GM18507 (cell line): ENCODE results near the gene CAMK4.
"Not testable (repeated sequence)": the region's sequence is repeated elsewhere in the genome, so short reads cannot be mapped to it uniquely, and the experiment has no call there.

Experiments
- DNase-seq: peaks from one replicate; pipeline ENCODE4 v3.0.0; 2011; ENCODE audit warnings: low read depth; ENCODE audit not compliant: insufficient read length; ENCODE audit errors: extremely low spot score
- FAIRE-seq: peaks from 2 replicates; lab custom pipeline; 2011; peaks lifted over from hg19 to GRCh38; lab: Jason Lieb, UNC

CAMK4 gene

DNA sequence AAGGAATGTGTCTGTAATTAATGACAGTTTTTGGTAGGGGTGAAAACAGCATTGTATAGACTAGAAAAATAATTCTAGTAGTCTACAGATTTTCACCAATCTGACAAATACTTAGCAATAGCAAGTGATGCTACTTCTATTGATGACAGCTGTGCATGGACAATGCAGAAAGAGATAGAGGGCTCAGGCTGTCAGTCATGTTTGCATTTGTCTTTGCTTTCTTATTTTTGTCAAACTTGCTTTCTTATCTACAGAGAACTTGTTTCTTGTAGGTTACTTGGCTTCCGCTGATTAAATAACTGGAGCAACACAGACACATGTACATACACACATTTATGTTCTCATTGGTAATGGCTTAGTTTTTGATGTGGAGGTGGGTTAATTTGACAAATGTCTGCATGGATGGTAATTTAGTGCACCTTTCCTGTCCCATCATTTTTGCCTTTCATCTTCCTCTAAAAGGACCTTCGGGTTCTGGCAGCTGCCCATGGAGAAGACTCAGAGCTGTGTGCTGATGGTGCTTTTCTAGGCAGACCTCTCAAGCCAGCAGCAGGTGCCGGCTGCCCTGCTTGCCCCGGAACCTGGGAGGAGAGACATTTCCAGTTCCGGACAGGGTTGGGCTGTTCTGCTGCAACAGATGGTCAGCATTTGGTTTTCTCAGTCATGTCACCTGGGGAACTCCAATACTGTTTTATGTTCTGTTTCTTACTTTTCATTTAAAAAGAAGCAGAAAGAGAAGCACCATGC, 28.8 kb downstream of the CAMK4 start:
- FAIRE-seq (peak; percentile 97), DNase-seq (peak; percentile 30)

DNA sequence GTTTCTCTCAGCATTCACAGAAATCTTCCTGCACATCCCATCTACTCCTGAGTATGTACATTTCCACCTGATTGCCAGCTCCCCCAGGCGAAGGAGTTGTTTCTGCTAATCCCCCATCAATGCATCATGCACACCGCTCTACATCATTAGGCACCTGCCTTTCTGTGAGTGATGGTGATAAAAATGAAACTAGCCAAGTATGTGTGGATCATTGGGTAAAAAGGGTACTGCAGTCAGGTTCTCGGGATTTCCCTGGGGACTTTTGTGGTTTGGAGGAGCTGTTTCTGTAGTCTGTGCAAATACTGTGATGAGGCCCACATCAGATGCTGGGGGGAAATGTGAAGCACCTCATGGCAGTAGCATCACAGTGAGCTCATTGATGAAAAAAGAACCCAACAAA, 30.4 kb downstream of the CAMK4 start:
- DNase-seq (peak; percentile 39), FAIRE-seq (peak; percentile 98)

- FAIRE-seq (no peak), DNase-seq (no peak)
Measured at GRCh38 chr5:111255169-111255568, 31.0 kb downstream of the CAMK4 start.

GRCh38 chr5:111256128-111256527, 31.9 kb downstream of the CAMK4 start:
- DNase-seq (no peak), FAIRE-seq (peak; percentile 56)

GRCh38 chr5:111257610-111258009, 33.4 kb downstream of the CAMK4 start:
- DNase-seq, FAIRE-seq: not testable (repeated sequence)

DNA sequence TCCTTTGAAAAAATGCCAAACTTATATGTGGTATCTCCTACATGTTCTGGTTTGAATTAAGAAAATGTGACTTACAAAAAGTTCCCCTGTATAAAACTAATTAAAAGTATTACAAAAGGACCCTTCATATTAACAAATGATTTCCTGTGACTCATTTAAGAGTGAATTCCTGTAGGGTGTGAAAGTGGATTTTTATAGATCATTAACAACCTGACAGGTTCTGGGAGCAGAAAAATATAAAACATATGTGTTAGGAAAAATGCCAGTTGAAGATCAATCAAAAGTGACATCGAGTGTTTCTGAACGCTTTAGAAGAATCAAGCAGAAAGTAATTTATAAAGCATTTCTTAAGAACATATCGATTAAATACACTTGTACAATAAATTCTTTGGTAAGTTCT, 35.5 kb downstream of the CAMK4 start:
- FAIRE-seq (no peak), DNase-seq (no peak)

GRCh38 chr5:111261610-111262009, 37.4 kb downstream of the CAMK4 start:
- no peak for FAIRE-seq
- DNase-seq = no peak

- FAIRE-seq (no peak), DNase-seq (no peak)
Measured at GRCh38 chr5:111262153-111262552, 38.0 kb downstream of the CAMK4 start.

DNA sequence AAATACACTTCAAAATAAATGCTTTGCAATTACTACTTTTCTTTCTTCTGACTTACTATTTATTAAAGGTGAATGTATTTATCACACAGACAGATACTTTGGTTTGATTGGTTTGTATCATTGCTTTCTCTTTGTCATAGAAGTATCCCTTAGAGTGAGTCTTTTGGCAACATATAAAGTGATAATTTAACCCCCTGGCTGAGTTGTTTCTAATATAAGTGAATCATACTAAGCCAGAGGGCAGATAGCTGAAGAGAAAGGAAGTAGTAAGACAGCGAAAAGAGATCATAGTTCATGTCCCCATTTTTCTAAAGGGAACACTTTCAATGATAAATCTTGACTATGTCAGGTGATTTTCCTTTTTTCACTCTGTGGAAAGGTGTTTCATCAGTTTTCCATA, 38.6 kb downstream of the CAMK4 start:
- FAIRE-seq (no peak), DNase-seq (no peak)

DNA sequence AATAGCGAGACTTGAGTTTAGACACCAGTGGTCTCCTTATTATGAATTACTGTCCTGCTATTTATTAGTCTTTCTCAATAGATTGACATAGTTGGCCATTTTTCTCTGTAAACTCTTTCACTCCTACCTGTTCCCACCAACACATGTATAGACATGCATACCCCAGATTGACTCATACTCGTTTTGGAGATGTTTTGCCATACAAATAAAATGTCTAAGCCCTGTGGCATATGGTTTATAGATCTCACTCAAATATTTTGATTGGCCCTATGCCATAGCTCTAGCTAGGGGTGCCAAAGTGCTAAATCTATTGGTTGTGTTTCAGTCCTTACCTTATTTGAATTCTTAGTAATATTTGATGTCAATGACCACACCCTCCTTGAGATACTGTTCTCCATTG, 42.3 kb downstream of the CAMK4 start:
- FAIRE-seq (no peak), DNase-seq (no peak)

- FAIRE-seq (no peak), DNase-seq (no peak)
Measured at GRCh38 chr5:111268300-111268699, 44.1 kb downstream of the CAMK4 start.

DNA sequence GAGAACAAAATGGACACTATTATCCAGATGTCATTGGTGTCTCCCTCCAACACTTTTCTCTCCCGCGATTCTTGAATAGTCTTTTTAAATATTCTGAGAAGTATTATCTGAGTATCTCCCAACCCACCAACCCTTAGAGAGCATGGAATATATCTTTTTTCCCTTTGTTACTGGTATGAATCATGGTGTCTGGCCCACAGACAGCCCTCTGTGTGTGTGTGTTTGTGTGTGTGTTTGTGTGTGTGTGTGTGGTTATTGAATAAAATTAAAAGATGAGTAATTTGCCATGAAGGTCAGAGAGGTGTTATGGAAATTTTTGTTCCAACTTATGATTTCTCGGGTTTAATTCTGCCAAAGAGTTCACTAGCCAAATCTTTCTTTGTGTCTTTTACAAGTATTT, 47.7 kb downstream of the CAMK4 start:
- no peak for FAIRE-seq
- DNase-seq = no peak

DNA sequence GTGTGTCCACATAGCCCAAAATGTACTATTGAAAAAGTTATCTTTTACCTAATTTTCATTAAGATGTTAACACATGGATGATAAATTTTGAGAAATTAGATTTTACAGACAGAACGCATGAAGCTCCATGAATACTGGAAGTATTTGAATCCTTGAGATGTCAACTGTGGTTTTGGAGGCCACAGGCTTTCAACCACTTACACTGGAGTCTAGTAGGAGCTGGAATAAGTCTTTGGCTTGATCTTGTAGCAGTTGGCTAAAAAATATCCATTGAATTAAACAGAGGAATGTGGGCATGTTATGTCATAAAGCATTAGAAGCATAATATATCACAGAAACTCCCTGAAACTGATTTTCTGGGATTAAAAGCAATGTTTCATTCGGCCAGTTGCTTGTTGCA, 52.9 kb downstream of the CAMK4 start:
- no peak for FAIRE-seq
- DNase-seq = no peak

- peak; percentile 29 for DNase-seq
- peak; percentile 81 for FAIRE-seq
Measured at GRCh38 chr5:111278858-111279504, 54.8 kb downstream of the CAMK4 start.

- DNase-seq = no peak
- peak; percentile 76 for FAIRE-seq
Measured at GRCh38 chr5:111280282-111280951, 56.2 kb downstream of the CAMK4 start.

- DNase-seq (no peak), FAIRE-seq (no peak)
Measured at GRCh38 chr5:111282798-111283197, 58.6 kb downstream of the CAMK4 start.

DNA sequence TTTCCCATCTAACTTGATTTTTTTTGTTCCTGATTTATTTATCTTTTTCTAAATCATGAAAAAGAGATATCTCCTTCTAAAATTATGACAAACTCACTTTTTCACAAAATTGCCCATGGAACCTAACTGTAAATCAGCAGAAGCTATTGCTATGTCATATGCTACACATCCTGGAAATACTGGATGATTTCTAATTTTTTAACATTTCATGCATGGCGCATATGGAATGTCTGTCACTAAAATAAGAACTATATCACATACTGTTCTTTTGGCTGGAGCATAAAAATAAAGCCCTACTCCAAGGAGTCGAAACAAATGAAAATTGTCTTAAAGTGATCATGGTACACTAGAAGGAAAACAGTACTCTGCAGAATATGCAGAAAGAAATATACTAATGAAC, 60.6 kb downstream of the CAMK4 start:
- FAIRE-seq = no peak

GRCh38 chr5:111294551-111294950, 70.4 kb downstream of the CAMK4 start:
- DNase-seq (no peak), FAIRE-seq (no peak)

More for the DNA sequence above, 60.6 kb downstream of the CAMK4 start:
- DNase-seq = no peak

GRCh38 chr5:111295649-111296048, 71.5 kb downstream of the CAMK4 start:
- no peak for DNase-seq
- FAIRE-seq = no peak

GRCh38 chr5:111296570-111296969, 72.4 kb downstream of the CAMK4 start:
- no peak for DNase-seq
- no peak for FAIRE-seq

DNA sequence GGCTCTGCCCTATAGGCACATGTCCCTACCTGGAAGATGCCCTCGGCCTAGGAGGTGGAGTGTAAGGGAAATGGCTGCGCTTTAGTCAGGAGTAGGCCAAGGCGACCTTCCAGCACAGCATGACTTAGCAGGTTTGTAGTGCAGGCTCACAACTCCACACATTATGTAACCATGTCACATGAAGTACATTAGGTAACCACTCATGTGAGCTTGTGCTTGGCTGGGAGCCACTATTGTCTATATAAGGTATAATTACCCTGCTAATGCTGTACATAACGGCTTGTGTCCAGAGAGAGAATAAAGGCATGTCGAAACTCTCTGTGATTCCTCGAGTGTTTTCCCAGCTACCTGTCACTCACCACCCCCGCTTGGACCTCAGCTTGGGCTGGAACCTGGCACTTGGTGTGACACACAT, 74.9 kb downstream of the CAMK4 start:
- FAIRE-seq = no peak
- no peak for DNase-seq
